ENCODE measurements around the gene LRRC19.

GRCh38 chr9:27053369-27054022 lies 48.0 kb upstream of the LRRC19 start:
- TF ChIP-seq CTCF (conservative IDR thresholded peaks at IDR 0.05 in 1 of 2, IDR thresholded peaks at IDR 0.05 in 1 of 2; ENCODE audit: low read depth in 1 of 2, low read length in 2 of 2) (no peak), EZH2 (IDR thresholded peaks at IDR 0.05; ENCODE audit: low read length, missing control alignments) (no peak)

Data from fibroblast of lung (primary cell).